Keratinocyte (primary cell): ENCODE measurements around the gene RBP4.

Source experiments
- EZH2 ChIP-seq: IDR thresholded peaks from one replicate; pipeline ENCODE4 v1.6.1; 2012; ENCODE audit warnings: inconsistent platforms, mild to moderate bottlenecking, low read length, moderate library complexity
- TF ChIP-seq, protein P1 (sequence below), 3 experiments: IDR thresholded peaks in 1 of 3; conservative IDR thresholded peaks in 1 of 3; optimal IDR thresholded peaks in 1 of 3; 2 replicates in 2 of 3; 3 replicates in 1 of 3; pipeline versions ENCODE3 to v1.5.1; 2011; ENCODE audit warnings: low read length in 3 of 3, mild to moderate bottlenecking in 3 of 3, moderate library complexity in 2 of 3, control low read depth in 1 of 3, inconsistent platforms in 1 of 3; ENCODE audit not compliant: insufficient read depth in 2 of 3; ENCODE audit errors: extremely low read depth in 1 of 3

GRCh38 chr10:93568105-93568390 lies 33.0 kb downstream of the RBP4 start:
- TF ChIP-seq, protein P1, sequence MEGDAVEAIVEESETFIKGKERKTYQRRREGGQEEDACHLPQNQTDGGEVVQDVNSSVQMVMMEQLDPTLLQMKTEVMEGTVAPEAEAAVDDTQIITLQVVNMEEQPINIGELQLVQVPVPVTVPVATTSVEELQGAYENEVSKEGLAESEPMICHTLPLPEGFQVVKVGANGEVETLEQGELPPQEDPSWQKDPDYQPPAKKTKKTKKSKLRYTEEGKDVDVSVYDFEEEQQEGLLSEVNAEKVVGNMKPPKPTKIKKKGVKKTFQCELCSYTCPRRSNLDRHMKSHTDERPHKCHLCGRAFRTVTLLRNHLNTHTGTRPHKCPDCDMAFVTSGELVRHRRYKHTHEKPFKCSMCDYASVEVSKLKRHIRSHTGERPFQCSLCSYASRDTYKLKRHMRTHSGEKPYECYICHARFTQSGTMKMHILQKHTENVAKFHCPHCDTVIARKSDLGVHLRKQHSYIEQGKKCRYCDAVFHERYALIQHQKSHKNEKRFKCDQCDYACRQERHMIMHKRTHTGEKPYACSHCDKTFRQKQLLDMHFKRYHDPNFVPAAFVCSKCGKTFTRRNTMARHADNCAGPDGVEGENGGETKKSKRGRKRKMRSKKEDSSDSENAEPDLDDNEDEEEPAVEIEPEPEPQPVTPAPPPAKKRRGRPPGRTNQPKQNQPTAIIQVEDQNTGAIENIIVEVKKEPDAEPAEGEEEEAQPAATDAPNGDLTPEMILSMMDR (optimal IDR thresholded peaks at IDR 0.05 in 1 of 3, IDR thresholded peaks at IDR 0.05 in 1 of 3, conservative IDR thresholded peaks at IDR 0.05 in 1 of 3; ENCODE audit: extremely low read depth in 1 of 3, insufficient read depth in 2 of 3, low read length in 3 of 3): no peak
- TF ChIP-seq EZH2: no peak
